Measurements from ENCODE around the gene CABCOCO1.

The CABCOCO1 gene

DNA sequence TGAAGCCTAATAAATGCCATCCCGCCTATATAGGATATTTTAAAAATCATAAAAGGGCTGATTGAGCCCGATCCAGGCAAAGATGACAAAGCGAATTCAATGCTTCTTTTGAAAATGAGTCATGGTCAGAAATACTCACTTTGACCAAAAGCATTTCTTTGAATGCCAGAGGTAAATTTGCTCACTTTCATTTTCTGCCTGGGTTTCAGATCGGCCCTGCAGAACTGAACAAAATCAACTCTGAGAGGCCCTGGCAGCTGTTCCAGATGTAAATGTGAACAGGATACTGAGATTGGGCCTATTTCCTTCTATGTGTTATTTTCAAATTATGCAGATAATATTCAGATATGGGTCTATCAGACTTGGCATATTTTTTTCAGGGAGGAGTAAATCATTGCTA is 124.0 kb downstream of the CABCOCO1 start:
- peak; percentile 4 for DNase-seq (ENCODE audit: low spot score)

DNA sequence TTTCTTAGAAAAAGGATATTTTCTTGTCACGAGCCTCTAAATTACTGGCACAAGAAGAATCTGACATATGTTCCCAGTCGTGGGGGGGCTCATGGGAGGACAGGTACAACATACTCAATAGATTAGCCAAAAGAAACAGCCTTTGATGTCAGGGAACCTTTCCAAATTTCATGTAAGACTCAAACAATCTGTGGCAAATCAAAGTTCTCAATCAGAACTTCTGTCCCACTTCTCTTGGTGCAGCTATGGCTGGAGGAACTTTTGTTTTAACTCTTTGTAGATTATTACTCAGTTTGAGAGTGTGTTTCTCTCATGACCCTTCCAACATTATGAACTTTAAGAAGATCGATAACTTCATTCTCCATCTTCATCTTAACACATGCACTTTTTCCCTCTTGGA is 124.4 kb downstream of the CABCOCO1 start:
- no peak for DNase-seq (ENCODE audit: low spot score)

DNA sequence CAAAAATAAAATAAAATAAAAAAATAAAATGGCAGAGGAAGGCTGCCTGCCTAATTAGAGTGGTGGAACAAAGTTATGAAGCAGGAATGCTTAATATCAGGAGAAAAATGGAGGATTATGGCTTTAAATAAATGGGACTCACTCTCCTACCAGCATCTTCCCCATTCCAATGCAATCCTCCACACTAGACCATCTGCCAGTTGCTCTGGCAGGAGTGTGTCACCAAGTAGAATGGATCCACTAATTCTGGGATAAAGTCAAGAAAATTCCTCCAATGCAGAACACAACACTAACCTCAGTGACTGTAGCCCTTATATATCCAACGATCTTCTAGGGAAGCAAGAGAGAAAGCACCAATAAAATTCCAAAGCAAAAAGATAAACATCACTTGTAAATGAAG is 126.3 kb downstream of the CABCOCO1 start:
- DNase-seq (ENCODE audit: low spot score), result no peak

DNA sequence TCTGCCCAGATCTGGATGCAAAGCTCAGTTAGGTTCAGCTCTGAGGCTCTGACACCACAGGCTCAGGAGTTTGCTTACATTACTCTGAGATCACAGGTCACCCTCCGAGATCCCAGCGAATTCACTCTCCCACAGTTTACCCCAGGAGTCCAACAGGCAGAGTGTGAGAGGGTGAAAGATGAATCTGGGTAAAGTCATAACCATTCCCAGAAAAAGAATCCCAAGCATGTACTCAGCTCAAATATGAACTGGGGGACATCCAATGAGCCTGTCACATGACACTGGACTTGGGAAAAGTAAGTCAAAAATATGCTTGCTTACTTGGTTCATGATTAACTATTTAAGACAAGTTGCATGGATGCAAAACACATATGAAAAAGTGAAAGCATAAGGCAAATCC is 128.5 kb downstream of the CABCOCO1 start:
- DNase-seq (ENCODE audit: low spot score), result no peak

DNA sequence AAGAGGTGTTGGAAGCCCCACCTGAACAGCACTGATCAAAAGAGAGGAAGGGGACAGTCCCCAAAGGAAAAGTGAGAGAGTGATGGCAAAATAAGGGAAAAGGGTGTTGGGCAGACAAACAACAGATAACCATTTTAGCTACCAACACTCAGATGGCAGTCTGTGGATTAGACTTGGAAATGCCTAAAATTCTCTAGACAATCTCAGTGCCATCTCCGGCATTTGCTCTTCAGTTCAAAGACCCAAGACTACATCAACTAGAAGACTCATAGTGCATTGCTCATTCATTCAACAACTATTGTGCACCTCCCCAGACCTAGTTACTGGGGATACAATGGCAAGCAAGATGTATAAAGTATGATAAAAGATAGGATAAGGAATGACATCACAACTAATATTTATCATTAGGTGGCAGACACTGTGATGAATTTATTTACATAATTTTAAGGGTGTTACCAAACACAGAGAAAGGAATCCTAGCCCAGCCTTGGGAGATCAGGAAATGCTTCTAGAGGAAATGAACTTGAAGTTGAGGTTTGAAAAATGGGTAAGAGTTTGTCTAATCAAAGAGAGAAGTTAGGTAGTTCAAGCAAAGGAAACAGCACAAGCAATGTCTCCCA is 129.5 kb downstream of the CABCOCO1 start:
- DNase-seq (ENCODE audit: low spot score), result no peak

DNA sequence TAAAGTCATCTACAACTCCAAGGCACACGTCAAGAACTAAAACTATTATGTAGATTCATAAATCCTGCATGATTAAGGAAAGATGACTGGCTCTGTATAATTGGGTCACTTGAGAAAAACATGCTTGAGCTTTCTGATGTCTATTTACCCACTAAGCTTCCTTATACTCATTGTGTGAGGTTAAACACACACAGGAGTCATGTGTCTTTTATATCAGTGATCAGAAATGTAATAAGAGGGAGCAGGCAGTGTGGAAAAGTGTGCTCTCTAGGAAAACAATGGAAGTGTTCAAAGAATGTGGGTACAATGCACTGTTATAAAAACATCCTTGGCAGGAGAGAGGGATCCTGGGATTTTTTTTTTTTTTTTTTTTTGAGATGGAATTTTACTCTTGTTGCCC is 130.2 kb downstream of the CABCOCO1 start:
- no peak for DNase-seq (ENCODE audit: low spot score)

DNA sequence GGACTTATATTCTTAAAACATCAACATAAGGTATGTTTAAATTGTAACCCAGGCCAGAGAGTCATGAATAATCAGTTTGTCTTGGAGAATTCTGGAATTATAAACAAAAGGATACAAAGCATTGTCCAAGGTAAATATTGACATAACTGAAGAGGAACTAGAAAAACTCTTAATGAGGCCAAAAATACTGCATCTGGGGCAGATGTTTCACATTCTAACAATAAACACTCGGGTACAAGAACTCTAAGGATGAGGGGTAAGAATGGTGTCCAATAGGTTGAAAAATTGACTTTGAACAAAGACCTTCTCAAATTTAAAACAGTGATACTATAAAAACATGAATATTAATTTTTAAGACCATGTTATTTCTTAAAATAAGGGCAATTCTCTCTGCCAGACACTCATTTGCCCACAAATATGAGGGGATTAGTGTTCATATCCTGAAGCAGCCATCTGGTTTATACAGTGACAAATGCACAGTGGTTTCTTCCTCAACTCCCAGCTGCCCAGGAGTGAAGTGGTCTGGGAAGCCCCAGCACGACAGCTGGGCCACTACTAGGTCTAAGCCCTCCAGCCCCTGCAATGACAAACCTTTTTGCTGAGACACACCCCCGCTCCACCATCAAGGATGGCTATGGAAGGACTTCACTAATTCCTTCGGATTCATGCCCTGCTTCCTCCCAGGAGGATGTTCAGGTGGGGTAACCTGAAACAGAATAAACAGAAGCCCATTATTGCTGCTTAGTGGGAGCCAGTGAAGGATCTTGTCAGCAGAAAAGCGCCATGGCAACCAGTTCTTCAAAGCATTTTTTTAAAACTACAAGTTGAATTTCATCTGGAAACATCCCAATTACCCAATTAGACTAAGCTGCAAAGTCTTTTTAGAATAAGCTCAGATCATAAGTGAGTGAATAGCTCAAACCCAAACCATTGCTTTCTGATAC is 131.3 kb downstream of the CABCOCO1 start:
- DNase-seq (ENCODE audit: low spot score), result no peak

DNA sequence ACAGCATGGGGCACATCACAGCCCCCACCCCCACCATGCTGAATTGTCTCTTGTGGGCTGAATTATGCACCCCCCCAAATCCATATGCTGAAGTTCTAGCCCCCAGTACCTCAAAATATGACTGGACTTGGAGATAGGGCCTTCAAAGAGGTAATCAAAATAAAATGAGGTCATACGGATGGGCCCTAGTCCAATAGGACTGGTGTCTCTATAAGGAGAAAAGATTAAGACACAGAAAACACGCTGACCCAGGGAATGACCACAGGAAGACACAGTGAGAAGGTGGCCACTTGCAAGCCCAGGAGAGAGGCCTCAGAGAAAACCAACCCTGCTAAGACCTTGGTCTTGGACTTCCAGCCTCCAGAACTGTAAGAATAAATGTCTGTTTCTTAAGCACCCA is 132.4 kb downstream of the CABCOCO1 start:
- no peak for DNase-seq (ENCODE audit: low spot score)

DNA sequence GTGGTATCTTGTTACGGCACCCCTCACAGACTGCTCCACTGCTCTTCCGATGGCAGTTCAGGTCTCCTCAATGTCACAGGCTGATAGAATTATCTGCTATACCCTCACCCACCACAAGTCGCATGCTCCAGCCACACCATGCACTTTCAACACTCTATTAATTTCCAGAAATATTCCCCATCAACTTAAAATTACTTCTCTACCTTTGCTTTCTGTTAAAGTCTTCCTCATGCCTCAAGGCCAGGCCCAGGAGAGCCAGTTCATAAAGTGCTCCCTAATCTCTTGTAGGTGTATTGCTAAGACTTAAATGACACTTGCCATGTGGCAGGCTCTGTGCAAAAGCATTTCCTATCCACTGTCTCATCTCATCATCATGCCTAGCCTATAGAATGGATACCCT is 132.8 kb downstream of the CABCOCO1 start:
- DNase-seq (ENCODE audit: low spot score), result peak; percentile 6

DNA sequence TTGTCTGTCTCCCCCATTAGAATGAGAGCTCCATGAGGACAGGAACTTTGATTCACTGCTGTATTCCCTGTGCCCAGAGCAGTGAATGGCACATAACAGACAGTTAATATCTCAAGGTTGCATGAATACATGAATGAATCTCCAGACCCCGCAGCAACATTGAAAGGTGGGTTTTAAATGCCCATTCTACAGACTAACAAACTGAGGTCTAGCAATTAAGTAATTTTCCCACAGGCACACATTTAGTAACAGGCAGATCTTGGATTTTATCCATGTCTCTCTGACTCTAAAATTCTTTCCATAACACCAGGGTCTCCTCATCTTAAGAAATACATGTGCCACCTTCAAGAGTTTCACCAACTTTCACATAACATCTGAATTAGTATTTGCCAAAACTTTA is 134.1 kb downstream of the CABCOCO1 start:
- no peak for DNase-seq (ENCODE audit: low spot score)

DNA sequence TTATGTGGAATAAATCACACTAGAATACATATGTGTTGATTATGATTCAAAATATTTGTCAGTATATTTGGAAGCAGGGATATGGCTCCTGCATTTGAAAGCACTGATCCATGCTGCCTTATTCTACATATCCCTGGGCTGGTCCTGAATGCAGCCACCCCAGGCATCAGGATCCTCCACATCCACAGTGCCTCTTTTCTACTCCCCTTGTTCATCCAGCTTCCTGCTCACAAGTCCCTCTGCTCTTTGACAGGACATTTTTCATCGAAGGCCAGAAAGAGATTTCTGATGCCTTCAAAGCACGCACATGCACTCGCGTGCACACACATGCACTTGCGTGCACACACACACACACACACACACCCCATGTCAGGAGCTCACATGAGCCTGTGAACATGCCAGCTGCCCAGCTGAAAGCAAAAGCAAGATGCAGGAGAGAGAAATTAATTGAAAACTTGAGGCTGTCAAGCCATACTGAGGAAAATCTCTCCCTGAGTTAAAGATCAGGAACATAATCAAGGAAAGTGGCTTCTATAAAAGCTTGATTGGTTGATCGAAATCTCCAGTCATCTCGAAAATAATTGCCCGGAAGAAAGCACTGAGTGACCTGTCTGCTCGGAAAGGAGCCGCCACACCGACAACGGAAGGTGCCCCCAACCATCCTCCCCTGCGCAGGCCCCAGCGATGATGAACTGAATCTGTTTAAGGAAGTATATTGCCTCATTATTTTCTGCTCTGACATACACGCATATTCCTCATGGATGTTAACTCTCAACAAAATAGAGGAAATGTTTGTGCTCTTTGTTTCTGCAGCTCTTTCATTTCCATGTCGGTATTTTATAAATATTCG is 134.8 kb downstream of the CABCOCO1 start:
- no peak for DNase-seq (ENCODE audit: low spot score)

DNA sequence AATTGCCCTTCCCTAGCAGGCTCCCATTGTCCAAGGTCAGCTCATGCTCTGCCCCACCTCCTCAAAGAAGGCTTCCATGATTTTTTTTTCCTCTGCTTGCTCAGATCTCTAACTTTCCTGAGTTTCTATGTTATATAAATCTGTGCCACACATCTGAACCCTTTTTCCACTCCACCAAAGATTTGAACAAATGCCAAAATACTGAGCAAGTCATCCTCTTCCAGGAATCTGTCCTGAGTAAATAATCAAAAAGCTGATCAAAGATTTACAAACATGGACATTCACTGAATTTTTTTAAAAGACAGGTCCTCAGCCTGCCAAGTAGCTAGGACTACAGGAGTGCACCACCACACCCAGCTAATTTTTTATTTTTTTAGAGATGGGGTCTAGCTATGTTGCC is 136.0 kb downstream of the CABCOCO1 start:
- DNase-seq (ENCODE audit: low spot score), result no peak

DNA sequence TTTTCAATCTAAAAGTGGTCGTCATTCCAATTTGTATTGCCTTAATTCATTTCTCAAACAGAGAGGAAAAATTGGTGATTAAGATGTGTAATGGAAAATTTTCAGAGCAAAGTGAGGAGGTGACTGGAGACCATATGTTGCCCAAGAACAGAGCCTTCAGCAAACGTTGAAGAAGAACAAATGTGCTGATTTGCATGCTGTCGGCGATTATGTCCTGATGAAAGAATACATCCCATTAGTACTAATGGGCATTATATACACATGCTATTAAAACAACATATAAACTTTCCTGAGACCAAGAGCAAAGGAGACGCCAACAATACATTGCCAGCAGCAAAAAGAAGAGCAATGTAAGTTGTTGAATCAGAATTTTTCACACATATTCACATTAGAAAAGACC is 138.8 kb downstream of the CABCOCO1 start:
- DNase-seq (ENCODE audit: low spot score), result no peak

DNA sequence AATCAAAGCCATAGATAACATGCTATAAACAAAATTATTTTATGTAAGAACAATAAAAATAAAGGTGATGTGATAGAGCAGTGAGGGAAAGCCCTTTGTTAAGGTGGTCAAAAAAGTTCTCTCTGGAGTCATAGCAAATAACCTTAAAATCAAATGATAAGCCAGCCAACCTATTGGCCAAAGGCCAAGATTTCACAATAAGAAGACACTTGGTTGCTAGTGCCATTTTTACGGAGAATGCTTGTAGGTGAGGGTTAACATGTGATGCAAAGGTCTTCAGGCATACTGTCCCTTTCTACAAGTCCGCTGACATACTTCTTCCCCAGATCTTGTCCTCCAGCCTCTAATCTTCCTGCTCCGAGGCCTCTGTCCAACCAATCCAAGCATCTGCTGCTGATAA is 140.5 kb downstream of the CABCOCO1 start:
- no peak for DNase-seq (ENCODE audit: low spot score)

DNA sequence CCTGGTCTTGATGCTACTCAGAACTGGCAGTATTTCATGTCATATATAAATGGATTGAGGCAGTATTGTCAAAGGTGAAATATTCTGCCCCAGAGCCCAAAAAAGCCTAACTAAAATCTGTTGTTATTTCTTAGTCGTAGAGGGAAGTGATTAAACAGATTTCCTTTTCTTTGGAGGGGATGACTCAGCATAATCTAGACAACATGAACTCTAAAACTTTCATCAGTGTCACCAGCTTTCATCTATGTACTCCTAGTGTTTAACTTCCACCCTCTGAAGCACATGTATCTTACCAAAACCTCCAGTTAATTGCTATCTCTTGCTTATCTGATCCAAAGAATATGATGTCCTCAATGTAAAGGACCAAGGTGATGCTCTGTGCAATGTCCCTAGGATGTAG is 141.7 kb downstream of the CABCOCO1 start:
- no peak for DNase-seq (ENCODE audit: low spot score)

DNA sequence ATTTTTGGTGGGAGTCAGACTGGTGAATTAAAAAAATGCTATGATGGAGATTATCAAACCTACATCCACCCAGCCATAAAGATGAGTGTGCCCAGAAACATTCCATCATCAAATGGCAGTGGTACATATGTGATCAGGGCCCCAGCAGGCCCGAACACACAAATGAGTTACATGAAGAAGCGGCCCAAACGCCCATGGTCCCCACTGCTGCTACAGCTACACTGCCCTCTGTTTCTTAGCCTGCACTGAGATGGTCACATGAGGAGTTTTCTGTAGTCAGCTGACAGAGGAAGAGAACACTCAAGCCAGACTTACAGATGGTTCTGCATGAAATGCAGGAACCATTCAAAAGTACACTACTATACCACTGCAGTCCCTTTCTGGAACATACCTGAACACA is 142.4 kb downstream of the CABCOCO1 start:
- no peak for DNase-seq (ENCODE audit: low spot score)

DNA sequence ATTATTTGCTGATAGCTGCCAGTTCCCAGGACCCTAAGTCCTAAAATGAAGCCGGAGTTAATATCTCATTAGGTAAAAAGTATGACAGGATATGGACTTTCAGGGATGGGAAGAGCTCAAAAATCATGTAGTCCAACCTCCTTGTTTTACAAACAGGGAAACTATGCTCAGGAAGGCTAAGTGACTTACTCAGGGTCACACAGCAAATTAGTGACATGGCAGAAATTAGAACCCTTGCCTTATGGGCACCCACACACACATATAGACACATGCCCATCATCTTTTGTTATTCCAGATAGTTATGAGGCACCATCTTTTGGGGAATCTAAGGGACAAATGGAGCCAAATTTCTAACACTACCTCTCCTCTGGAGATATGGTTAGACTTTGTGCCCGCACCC is 147.5 kb downstream of the CABCOCO1 start:
- no peak for DNase-seq (ENCODE audit: low spot score)

DNA sequence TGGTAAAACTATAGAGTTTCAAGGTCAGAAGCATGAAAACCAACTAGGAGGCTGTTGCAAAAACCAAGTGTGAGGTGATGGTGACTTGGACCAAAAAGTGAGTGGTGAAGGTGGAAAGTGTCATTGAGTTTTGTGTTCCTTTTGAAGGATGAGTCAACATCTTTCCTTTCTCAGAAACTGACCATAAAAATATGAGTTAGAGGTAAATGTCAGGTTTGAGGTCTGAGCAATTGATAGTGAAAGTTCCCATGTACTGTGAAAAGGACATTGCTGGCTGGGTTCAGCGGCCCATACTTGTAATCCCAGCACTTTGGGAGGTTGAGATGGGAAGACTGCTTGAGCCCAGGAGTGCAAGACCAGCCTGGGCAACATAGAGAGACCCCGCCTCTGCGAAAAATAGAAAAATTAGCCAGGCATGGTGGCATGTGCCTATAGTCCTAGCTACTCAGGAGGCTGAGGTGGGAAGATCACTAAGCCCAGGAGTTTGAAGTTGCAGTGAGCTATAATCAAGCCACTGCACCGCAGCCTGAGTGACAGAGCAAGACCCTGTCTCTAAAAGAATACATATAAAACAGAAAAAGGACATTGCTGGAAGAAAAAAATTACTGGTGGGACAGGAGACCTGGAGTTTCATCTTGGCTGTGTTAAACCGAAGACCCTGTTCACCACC is 149.5 kb downstream of the CABCOCO1 start:
- no peak for DNase-seq (ENCODE audit: low spot score)

DNA sequence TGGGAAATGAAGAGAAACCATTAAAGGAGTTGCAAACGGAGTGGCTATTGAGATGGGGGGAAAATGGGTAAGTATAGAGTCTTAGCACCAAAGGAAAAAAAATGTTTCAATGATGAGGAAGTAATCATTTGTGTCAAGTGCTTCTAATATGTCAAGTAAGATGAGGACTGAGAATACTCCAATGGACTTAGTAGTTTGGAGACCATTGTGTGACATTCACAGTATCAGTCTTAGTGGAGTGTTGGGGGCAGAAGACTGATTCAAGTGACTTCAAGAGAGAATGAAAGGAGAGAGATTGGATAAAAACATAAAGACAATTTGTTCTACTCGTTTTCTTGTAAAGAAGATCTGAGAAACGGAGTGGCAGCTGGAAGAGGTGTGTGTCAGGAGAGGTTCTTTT is 150.2 kb downstream of the CABCOCO1 start:
- DNase-seq (ENCODE audit: low spot score), result no peak

DNA sequence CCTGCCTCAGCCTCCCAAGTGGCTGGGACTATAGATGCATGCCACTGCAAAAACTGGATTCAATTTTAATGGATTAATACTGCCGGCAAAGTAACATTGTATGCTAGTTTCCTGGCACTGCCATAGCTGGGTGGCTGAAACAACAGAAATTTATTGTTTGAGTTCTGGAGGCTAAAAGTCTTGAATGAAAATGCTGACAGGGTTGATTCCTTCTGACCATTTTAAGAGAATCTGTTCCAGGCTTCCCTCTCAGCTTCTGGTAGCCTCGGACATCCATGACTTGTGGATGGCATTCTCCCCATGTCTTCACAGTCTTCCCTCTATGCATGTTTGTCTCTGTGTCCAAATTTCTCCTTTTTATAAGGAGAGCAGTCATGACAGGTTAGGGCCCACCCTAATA is 151.4 kb downstream of the CABCOCO1 start:
- DNase-seq (ENCODE audit: low spot score), result no peak

DNA sequence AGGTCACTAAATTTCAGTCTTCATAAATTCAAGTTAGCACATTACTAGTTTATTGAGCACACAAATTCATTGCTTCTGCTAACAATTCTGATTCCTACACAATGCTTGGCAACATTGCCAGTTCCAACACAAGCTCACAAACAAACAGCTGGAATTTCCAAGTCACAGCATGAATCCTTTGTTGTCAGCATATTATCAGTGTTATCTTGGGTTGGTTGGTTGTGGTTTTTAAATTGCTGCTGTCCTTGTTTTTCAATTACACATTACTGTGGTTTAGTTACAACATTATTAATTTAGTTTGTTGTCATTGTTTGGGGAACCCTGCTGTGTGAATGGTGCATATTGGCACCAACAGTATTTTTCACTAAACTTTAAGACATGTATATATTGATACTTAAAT is 152.8 kb downstream of the CABCOCO1 start:
- DNase-seq (ENCODE audit: low spot score), result peak; percentile 45
